ENCODE measurements around the gene PYHIN1.

PYHIN1 gene

GRCh38 chr1:158962983-158963382, 31.6 kb downstream of the PYHIN1 start:
- no peak for ATAC-seq (ENCODE audit: insufficient read depth, low read depth)
- Histone ChIP-seq H3K4me2 (ENCODE audit: insufficient read depth, low read length) (no peak overlapping the region), H3K79me2 (ENCODE audit: insufficient read depth, low read length) (no peaks in the 10 kb centered on the region), H3K4me1 (ENCODE audit: insufficient read depth, low read length) (no peaks in the 10 kb centered on the region), H3K9ac (ENCODE audit: low read depth, low read length) (no peak overlapping the region), H3K4me3 (ENCODE audit: low read depth in 1 of 2, low read length in 2 of 2) (no peak overlapping the region), H3K27me3 (ENCODE audit: insufficient read depth, low read length, poor library complexity) (peaks cover 17% of the 10 kb centered on the region), H4K20me1 (ENCODE audit: insufficient read depth, low read length) (no peaks in the 10 kb centered on the region), H3K36me3 (ENCODE audit: insufficient read depth, low read length) (no peaks in the 10 kb centered on the region), H3K27ac (ENCODE audit: low read length) (no peak overlapping the region), H2AFZ (ENCODE audit: low read depth, low read length) (no peak overlapping the region), H3K9me3 (ENCODE audit: insufficient read depth, low read length, severe bottlenecking) (no peaks in the 10 kb centered on the region)
- TF ChIP-seq CTCF (IDR thresholded peaks at IDR 0.05; ENCODE audit: borderline replicate concordance, extremely low read depth, low read length, poor library complexity, severe bottlenecking), result no peak
- TF ChIP-seq EZH2 (IDR thresholded peaks at IDR 0.05; ENCODE audit: borderline replicate concordance, low read depth, low read length, severe bottlenecking), result no peak
- DNase-seq, result no peak

GRCh38 chr1:158969166-158969565, 37.8 kb downstream of the PYHIN1 start:
- Histone ChIP-seq H3K27me3 (ENCODE audit: insufficient read depth, low read length, poor library complexity) (peaks cover 11% of the 10 kb centered on the region), H3K9ac (ENCODE audit: low read depth, low read length) (no peak overlapping the region), H2AFZ (ENCODE audit: low read depth, low read length) (no peak overlapping the region), H4K20me1 (ENCODE audit: insufficient read depth, low read length) (no peaks in the 10 kb centered on the region), H3K9me3 (ENCODE audit: insufficient read depth, low read length, severe bottlenecking) (no peaks in the 10 kb centered on the region), H3K27ac (ENCODE audit: low read length) (no peak overlapping the region), H3K4me1 (ENCODE audit: insufficient read depth, low read length) (no peaks in the 10 kb centered on the region), H3K4me2 (ENCODE audit: insufficient read depth, low read length) (no peak overlapping the region), H3K79me2 (ENCODE audit: insufficient read depth, low read length) (no peaks in the 10 kb centered on the region), H3K4me3 (ENCODE audit: low read depth in 1 of 2, low read length in 2 of 2) (no peak overlapping the region), H3K36me3 (ENCODE audit: insufficient read depth, low read length) (no peaks in the 10 kb centered on the region)
- DNase-seq (no peak), ATAC-seq (ENCODE audit: insufficient read depth, low read depth) (no peak)
- TF ChIP-seq CTCF (IDR thresholded peaks at IDR 0.05; ENCODE audit: borderline replicate concordance, extremely low read depth, low read length, poor library complexity, severe bottlenecking) (no peak), EZH2 (IDR thresholded peaks at IDR 0.05; ENCODE audit: borderline replicate concordance, low read depth, low read length, severe bottlenecking) (no peak)

GRCh38 chr1:158969855-158970254, 38.5 kb downstream of the PYHIN1 start:
- no peaks in the 10 kb centered on the region for H3K4me1 ChIP-seq (ENCODE audit: insufficient read depth, low read length)
- no peaks in the 10 kb centered on the region for H3K36me3 ChIP-seq (ENCODE audit: insufficient read depth, low read length)
- no peak for ATAC-seq (ENCODE audit: insufficient read depth, low read depth)
- no peak overlapping the region for H3K4me3 ChIP-seq (ENCODE audit: low read depth in 1 of 2, low read length in 2 of 2)
- H3K4me2 ChIP-seq (ENCODE audit: insufficient read depth, low read length), result no peak overlapping the region
- no peaks in the 10 kb centered on the region for H4K20me1 ChIP-seq (ENCODE audit: insufficient read depth, low read length)
- H2AFZ ChIP-seq (ENCODE audit: low read depth, low read length), result no peak overlapping the region
- DNase-seq, result no peak
- no peak overlapping the region for H3K27ac ChIP-seq (ENCODE audit: low read length)
- H3K79me2 ChIP-seq (ENCODE audit: insufficient read depth, low read length), result no peaks in the 10 kb centered on the region
- no peak for TF ChIP-seq EZH2 (IDR thresholded peaks at IDR 0.05; ENCODE audit: borderline replicate concordance, low read depth, low read length, severe bottlenecking)
- no peak for TF ChIP-seq CTCF (IDR thresholded peaks at IDR 0.05; ENCODE audit: borderline replicate concordance, extremely low read depth, low read length, poor library complexity, severe bottlenecking)
- H3K9me3 ChIP-seq (ENCODE audit: insufficient read depth, low read length, severe bottlenecking), result no peaks in the 10 kb centered on the region
- no peak overlapping the region for H3K9ac ChIP-seq (ENCODE audit: low read depth, low read length)
- peaks cover 11% of the 10 kb centered on the region for H3K27me3 ChIP-seq (ENCODE audit: insufficient read depth, low read length, poor library complexity)

- Histone ChIP-seq H3K79me2 (ENCODE audit: insufficient read depth, low read length) (no peaks in the 10 kb centered on the region), H3K4me2 (ENCODE audit: insufficient read depth, low read length) (no peak overlapping the region), H3K4me1 (ENCODE audit: insufficient read depth, low read length) (no peaks in the 10 kb centered on the region), H3K27me3 (ENCODE audit: insufficient read depth, low read length, poor library complexity) (peaks cover 14% of the 10 kb centered on the region), H3K4me3 (ENCODE audit: low read depth in 1 of 2, low read length in 2 of 2) (no peak overlapping the region), H3K27ac (ENCODE audit: low read length) (no peak overlapping the region), H3K9me3 (ENCODE audit: insufficient read depth, low read length, severe bottlenecking) (no peaks in the 10 kb centered on the region), H2AFZ (ENCODE audit: low read depth, low read length) (no peak overlapping the region), H3K9ac (ENCODE audit: low read depth, low read length) (no peak overlapping the region), H4K20me1 (ENCODE audit: insufficient read depth, low read length) (no peaks in the 10 kb centered on the region), H3K36me3 (ENCODE audit: insufficient read depth, low read length) (no peaks in the 10 kb centered on the region)
- ATAC-seq (ENCODE audit: insufficient read depth, low read depth) (no peak), DNase-seq (no peak)
- TF ChIP-seq CTCF (IDR thresholded peaks at IDR 0.05; ENCODE audit: borderline replicate concordance, extremely low read depth, low read length, poor library complexity, severe bottlenecking), result peak; percentile 26
- TF ChIP-seq EZH2 (IDR thresholded peaks at IDR 0.05; ENCODE audit: borderline replicate concordance, low read depth, low read length, severe bottlenecking), result no peak
These were observed 41.5 kb downstream of the PYHIN1 start for GRCh38 chr1:158972841-158973240.
